Measurements from ENCODE around the gene LIPF.

DNA sequence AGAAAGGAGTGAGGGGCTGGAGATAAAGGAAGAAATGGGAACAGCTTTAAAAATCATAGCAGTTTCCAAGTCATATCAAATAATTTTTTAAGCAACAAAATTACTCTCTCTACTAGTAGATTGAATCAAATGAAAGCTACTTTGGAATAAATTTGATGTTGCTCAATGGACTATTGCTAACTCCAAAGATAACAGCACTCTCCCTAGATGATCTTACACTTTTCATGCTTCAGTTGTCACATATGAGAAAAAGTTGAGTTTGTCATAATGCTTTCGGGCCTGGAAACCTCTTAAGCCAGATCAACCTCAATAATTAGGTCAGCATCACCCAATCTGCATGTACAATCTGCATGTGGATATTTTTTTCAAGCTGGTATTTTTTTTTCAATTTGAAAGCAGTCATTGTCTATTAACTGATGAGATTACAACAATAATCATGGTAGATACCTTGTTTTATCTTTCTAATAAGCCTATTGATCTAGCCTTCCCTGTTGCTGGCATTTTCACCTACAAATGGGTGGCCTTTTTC, 46.4 kb upstream of the LIPF start:
- TF ChIP-seq EZH2 (IDR thresholded peaks at IDR 0.05; ENCODE audit: borderline replicate concordance, low read length), result no peak
- TF ChIP-seq, protein P1, sequence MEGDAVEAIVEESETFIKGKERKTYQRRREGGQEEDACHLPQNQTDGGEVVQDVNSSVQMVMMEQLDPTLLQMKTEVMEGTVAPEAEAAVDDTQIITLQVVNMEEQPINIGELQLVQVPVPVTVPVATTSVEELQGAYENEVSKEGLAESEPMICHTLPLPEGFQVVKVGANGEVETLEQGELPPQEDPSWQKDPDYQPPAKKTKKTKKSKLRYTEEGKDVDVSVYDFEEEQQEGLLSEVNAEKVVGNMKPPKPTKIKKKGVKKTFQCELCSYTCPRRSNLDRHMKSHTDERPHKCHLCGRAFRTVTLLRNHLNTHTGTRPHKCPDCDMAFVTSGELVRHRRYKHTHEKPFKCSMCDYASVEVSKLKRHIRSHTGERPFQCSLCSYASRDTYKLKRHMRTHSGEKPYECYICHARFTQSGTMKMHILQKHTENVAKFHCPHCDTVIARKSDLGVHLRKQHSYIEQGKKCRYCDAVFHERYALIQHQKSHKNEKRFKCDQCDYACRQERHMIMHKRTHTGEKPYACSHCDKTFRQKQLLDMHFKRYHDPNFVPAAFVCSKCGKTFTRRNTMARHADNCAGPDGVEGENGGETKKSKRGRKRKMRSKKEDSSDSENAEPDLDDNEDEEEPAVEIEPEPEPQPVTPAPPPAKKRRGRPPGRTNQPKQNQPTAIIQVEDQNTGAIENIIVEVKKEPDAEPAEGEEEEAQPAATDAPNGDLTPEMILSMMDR (conservative IDR thresholded peaks at IDR 0.05 in 1 of 2, IDR thresholded peaks at IDR 0.05 in 1 of 2; ENCODE audit: extremely low read depth in 1 of 2, insufficient read depth in 1 of 2, low read depth in 1 of 2, low read length in 2 of 2), result no peak

Measured in mammary epithelial cell (primary cell).